Gastroesophageal sphincter (tissue), 3 donors: Measurements from ENCODE around the gene DUS3L.

Experiments
- CTCF ChIP-seq, 4 experiments: fragments of 200-600 bp in 2 of 4; fragments of 450-650 bp in 2 of 4; sonication (generic) in 1 of 4; IDR thresholded peaks; one replicate each; pipeline ENCODE4 v1.5.1; 2017 to 2019; ENCODE audit warnings: antibody characterized with exemption in 4 of 4, mild to moderate bottlenecking in 2 of 4, moderate library complexity in 2 of 4
- EP300 ChIP-seq: sonication (generic); formaldehyde crosslinking; IDR thresholded peaks from one replicate; pipeline ENCODE4 v1.6.1; 2017; ENCODE audit warnings: antibody characterized with exemption, mild to moderate bottlenecking
- POLR2A ChIP-seq, 2 donors: fragments of 450-650 bp; IDR thresholded peaks; one replicate each; pipeline ENCODE4 v1.6.1; 2017; ENCODE audit warnings: antibody characterized with exemption in 2 of 2, mild to moderate bottlenecking in 2 of 2, moderate library complexity in 1 of 2

GRCh38 chr19:5823579-5824281 is 32.8 kb upstream of the DUS3L start:
- no peak for TF ChIP-seq CTCF (IDR thresholded peaks at IDR 0.05)
- TF ChIP-seq EP300: no peak
- no peak for TF ChIP-seq POLR2A (IDR thresholded peaks at IDR 0.05)
